Activated CD8-positive, alpha-beta memory T cell treated with anti-CD3 and anti-CD28 coated beads for 36 hours (primary cell): ENCODE measurements around the gene DSTYK. TPM values are rescaled to one million over a fixed set of nuclear protein-coding genes. Genes with fewer than 3 reads are reported as not detected.
"Not testable (repeated sequence)": the region's sequence is repeated elsewhere in the genome, so short reads cannot be mapped to it uniquely, and the experiment has no call there.

Experiments used
- CTCF ChIA-PET: fragments of 350-600 bp; sonication (Branson Sonifier 250); formaldehyde crosslinking; loops from one replicate; lab custom pipeline; 2021; ENCODE audit warnings: antibody characterized with exemption; lab: Charles Lee
- POLR2A ChIA-PET: fragments of 350-600 bp; sonication (Branson Sonifier 250); formaldehyde crosslinking; loops from one replicate; lab custom pipeline; 2021; ENCODE audit warnings: antibody characterized with exemption; lab: Charles Lee
- total RNA-seq, 2 experiments: library from RNA; stranded (reverse); gene quantifications; one replicate each; pipeline ENCODE4 v1.2.3, GENCODE V29; 2021

The DSTYK gene
- total RNA-seq, 2 experiments from 2014 or later = 18.0 to 18.1 TPM

DNA sequence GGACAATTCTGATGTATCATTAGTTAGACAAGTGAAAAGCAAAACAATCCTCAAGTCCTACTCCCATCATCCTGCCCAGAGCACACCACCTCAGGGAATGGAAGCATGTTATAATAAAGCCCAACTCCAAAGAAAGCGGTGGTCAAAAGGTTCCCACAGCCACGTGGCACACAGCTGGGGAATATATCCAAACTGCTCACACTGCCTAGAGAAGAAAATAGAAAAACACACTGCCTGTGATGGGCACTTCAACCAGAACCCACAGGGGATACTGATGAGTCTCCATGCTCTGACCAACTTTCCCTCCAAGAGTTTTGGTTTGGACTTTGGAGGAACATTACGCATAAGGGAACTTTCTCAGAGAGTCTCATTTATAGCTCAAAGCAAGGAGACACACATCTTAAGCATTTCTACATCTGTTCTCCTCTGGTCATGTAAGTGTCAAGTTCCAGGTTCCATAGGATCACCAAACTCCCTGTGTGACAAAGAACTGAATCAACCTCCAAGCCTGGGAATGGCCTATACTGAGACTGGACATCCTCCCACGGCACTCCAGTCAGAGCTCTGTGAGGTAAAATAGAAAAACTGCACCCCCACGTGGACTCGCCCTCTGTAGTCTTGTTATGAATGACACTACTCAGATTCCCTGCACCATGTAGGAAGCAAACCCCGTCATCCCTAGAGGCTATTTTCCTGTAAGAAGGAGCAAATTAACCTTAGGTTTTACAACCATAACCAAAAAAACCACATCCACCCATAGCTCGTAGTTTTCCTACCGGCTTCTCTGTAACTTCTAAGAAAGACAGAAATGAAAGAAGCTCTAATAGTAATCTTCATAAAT lies 12.2 kb downstream of the DSTYK start:
- ChIA-PET POLR2A (interaction anchor here (0.7 to 1.4 kb wide), 8 partner anchors 11 to 116 kb away, joined by 3 to 7 read pairs (median 4); partner anchors contain the start of gene TMCC2), CTCF (interaction anchor here (0.6 to 2.0 kb wide), 7 partner anchors 12 to 135 kb away, joined by 3 to 9 read pairs (median 4); partner anchors contain the start of gene DSTYK)

DNA sequence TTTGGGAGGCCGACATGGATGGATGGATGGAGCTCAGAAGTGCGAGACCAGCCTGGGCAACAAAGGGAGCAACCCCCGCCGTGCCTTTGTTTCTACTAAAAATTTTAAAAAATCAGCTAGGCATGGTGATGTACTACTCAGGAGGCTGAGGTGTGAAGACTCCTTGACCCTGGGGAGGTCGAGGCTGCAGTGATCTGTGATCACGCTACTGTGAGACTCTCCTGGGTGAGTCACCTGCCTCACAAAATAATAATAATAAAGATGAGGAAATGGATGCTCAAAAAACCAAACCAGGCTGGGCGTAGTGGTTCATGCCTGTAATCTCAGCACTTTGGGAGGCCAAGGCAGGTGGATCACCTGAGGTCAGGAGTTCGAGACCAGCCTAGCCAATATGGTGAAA lies 19.2 kb downstream of the DSTYK start:
- ChIA-PET POLR2A (no interaction called here), CTCF (no interaction called here)

DNA sequence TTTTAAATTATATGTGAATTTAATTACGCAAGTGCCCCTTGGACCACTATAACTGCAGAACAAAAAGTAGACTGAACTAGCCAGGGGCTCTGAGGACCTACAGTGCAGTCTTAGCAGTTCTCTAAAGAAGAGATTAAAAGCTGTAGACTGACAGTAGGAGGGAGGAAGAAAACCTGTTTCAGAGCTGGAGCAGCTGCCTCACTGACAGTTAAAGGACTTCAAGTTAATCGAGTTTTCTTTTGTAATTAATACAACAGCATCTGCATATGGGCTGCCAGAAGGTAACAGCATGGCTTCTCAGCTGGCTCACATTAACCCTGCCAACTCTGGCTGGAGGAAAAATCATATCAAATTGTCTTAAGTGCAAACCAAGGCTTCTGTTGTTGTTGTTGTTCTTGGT lies 19.9 kb downstream of the DSTYK start:
- POLR2A ChIA-PET = no interaction called here
- CTCF ChIA-PET = no interaction called here

DNA sequence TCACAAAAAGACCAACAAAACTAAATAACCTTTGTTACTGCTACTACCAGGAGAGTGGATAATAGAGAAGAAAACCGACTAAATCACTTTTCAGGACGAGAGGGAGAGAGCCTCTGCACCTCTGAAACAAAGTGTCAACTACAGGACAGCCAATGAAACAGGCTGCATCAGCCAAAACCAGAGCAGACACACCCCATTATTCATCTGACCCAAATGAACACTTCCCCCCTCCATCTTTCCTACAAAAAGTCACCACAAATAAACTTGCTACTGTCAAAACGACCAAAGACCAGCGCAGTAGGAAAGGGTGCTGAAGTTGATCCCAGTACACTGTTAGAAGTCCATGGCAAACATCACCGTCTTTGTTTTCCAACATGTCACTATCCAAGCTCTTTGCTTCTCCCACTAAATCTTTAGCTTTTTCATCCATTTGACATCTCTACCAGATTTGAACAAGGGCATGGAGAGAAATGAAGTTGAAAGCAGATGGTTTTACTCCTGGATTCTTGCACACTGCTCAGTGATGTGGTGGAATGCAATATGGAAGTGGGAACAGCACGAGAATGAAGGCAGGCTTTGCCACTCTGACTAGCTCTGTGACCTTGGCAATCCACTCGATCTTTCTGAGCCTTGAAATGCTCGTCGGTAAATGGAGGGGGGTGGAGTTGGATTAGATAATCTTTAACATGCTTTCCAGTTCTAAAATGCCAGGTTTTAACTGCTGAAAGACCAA lies 20.5 kb downstream of the DSTYK start:
- ChIA-PET CTCF (no interaction called here), POLR2A (no interaction called here)

DNA sequence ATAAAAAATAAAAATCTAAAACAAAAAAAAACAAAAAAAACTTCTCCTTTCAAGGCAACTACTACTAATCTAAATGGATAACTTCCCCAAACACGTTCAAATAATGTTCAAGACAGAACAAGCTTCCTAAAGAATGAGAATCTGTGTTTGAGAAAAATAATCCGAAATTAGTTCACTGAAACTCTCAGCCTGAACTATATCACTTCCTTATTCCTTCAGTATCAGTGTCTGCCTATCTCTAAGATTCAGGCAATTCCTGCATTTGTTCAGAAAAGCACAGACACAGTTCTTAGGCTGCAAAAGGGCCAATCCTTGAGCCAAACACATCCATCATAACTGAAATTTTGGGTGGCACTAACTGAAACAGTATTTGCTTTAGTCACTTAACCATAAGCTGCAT lies 22.4 kb downstream of the DSTYK start:
- ChIA-PET CTCF (interaction anchor here (1.3 kb wide), 1 partner anchor 41 kb away, joined by 3 read pairs; no protein-coding TSS in a partner anchor), POLR2A (no interaction called here)

DNA sequence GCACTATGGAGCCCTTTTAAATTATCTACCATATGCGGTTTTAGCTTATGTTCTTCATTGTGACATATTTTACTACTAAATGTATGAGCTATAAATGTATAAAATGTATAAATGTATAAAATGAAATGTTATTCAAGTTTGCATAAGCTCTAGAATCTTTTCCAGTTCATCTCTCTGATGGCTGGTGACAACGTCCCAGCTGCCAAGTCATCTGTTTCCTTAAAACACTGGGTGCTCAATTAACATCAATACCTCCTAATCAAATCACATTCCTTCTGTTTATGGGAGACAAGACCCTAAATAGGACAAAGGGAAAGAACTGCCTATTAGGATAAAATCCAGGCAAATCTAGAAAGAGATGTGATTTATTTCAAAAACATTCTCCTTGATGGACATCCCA lies 22.9 kb downstream of the DSTYK start:
- POLR2A ChIA-PET = no interaction called here

DNA sequence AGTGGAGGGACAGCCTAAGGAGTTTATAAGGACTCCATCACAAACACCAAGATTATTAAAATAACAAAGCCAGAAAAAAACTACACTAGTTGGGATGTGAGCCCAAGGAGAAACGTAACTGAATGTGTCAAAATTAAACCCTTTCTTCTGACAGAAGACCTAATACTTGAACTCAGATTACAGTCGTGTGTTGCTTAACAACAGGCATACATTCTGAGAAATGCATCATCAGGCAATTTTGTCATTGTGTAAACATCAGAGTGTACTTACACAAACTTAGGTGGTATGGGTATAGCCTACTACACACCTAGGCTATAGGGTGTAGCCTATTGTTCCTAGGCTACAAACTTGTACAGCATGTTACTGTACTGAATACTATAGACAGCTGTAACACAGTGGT lies 23.4 kb downstream of the DSTYK start:
- ChIA-PET POLR2A (interaction anchor here (1.0 kb wide), 1 partner anchor 11 kb away, joined by 5 read pairs; no protein-coding TSS in a partner anchor), CTCF (interaction anchor here (0.7 to 1.0 kb wide), 2 partner anchors 11 to 42 kb away, joined by 3 to 5 read pairs; no protein-coding TSS in a partner anchor)

More for the DNA sequence above, 22.9 kb downstream of the DSTYK start:
- CTCF ChIA-PET = interaction anchor here (1.3 kb wide), 1 partner anchor 41 kb away, joined by 3 read pairs; no protein-coding TSS in a partner anchor

DNA sequence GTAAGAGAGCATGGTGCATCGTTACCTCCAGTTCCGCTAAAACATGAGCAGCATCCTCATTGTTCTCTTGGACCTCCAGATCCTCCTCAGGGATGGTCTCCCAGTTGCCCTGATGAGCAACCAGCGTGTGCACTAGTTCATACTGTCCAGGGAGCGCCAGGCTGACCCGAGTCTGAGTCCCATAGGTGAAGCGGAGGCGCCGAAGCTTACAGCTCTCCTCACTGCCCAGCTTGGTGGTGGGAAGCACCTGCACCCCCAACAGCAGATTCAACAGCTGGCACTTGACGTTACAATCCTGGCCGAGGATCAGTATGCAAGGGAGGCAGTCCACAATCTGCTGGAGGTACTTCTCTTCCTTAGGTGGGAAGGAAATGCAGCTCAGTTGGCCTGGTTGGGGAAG lies 24.1 kb downstream of the DSTYK start:
- ChIA-PET CTCF (interaction anchor here (0.7 to 1.0 kb wide), 2 partner anchors 12 to 42 kb away, joined by 3 to 5 read pairs; no protein-coding TSS in a partner anchor), POLR2A (interaction anchor here (1.0 kb wide), 1 partner anchor 12 kb away, joined by 5 read pairs; no protein-coding TSS in a partner anchor)

DNA sequence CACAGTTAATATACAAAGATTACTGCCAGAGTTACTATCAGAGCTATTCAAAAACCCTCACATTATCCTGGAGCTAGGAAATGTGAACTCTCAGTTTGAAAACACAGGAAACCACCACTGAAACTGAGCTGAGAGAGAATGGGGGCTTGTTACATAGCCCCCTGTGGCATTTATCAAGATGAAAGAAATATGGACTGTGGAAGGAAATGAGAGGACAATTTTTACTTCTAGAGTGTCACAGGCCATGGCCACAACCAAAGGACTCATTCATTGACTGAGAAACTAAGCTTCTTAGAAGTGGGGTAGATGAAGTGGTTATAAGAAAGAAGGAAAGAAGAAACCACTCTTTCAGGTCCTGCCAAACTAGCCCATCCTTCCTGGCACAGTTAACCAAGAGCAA lies 25.3 kb downstream of the DSTYK start:
- ChIA-PET POLR2A (interaction anchor here (0.6 to 1.4 kb wide), 4 partner anchors 13 to 294 kb away, joined by 3 to 7 read pairs (median 4); no protein-coding TSS in a partner anchor), CTCF (interaction anchor here (1.2 kb wide), 1 partner anchor 13 kb away, joined by 9 read pairs; no protein-coding TSS in a partner anchor)

DNA sequence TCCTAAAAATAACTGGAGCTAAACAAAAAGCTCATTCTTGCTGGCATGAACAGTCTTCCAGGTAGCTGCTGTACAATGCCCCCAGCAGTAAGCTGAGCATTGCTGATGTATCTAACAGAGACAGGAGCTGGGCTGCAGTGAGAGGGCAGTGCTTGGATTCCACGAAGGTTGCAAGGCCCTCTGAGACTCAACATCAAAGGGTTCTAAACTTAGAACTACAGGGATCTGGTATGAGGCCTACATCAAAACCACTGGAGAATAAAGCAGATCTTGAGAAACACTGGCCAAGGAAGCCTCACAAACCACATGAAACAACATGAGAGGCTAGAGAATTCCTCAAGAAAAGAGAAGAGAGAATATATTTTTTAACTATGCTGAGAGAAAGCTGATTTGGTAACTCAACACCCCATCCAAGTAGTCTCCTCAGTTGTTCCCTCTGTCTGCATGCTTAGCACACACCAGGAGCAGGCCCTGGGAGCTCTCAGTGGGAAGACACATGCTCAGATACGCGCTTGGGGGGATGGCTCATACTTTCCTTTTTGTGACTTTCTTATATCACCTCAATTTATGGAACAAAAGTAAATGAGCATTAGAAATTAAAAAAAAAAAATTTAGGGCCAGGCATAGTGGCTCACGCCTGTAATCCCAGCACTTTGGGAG lies 27.7 kb downstream of the DSTYK start:
- CTCF ChIA-PET = interaction anchor here (0.6 to 1.6 kb wide), 3 partner anchors 16 to 89 kb away, joined by 3 read pairs; no protein-coding TSS in a partner anchor
- POLR2A ChIA-PET = no interaction called here

DNA sequence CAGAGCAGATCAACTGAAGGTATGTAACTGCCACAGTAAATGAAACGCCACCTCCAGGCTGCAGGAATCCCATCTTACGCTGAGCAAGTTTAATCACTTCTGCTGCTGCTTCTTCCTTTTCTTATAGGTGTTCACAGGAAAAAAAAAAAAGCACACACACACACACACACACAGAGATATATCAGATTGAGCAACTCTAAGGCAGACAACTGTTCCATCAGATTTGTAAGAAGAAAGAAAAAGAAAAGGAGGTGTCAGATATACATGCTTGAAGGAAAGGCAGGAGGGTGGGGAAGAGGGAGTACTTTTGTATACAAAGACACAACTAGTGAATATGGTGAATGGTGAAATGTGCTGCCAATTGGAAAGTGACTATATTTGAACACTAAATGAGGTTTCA lies 28.6 kb downstream of the DSTYK start:
- ChIA-PET POLR2A (no interaction called here), CTCF (no interaction called here)

DNA sequence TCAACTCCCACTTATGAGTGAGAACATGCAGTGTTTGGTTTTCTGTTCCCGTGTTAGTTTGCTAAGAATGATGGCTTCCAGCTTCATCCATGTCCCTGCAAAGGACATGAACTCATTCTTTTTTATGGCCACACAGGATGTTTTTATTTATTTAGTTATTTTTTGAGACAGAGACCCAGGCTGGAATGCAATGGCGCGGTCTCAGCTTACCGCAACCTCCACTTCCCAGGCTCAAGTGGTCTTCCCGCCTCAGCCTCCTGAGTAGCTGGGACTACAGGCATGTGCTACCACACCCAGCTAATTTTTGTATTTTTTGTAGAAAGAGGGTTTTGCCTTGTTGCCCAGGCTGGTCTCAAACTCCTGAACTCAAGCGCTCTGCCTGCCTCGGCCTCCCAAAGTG lies 31.2 kb downstream of the DSTYK start:
- CTCF ChIA-PET, POLR2A ChIA-PET: not testable (repeated sequence)

DNA sequence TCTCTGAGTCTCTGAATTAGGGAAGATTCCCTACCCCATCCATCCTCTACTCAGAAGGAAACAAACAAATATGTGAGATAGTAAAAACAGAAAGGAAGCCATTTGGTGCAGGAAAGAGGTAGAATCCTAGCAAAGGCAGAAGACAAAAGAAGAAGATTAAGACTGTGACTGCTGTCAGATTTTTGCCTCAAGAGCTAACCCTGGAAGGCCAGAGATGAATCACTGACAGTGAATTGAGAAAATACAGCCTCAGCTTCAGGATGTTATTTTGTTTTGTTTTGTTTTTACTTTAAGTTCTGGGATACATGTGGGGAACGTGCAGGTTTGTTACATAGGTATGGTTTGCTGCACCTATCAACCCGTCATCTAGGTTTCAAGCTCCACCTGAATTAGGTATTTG lies 31.7 kb downstream of the DSTYK start:
- CTCF ChIA-PET = interaction anchor here (0.9 kb wide), 1 partner anchor 50 kb away, joined by 3 read pairs; no protein-coding TSS in a partner anchor
- POLR2A ChIA-PET = no interaction called here

DNA sequence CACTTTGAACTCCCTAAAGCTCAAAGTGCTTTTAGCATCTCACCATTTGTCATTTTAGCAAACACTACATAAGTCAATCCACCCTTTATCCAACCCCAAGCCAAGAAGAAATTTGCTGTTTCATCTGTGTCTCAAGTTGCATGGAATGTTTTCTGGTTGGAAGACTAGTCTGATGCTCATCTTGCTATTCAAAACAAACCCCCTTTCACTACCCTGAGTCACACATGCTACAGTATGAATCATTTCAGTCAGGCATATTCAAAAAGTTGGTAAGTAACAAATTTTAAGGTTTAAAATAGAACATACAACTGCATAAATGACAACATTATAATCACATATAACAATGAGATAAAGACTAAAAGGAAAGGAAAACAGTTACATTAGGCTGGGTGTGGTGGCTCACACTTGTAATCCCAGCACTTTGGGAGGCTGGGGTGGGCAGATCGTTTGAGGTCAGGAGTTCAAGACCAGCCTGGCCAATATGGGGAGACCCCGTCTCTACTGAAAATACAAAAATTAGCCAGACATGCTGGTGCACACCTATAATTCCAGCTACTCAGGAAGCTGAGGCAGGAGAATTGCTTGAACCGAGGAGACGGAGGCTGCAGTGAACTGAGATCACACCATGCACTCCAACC lies 38.7 kb downstream of the DSTYK start:
- ChIA-PET CTCF (interaction anchor here (0.7 to 1.6 kb wide), 4 partner anchors 25 to 83 kb away, joined by 3 to 4 read pairs (median 3); no protein-coding TSS in a partner anchor), POLR2A (interaction anchor here (1.9 kb wide), 1 partner anchor 27 kb away, joined by 7 read pairs; no protein-coding TSS in a partner anchor)

DNA sequence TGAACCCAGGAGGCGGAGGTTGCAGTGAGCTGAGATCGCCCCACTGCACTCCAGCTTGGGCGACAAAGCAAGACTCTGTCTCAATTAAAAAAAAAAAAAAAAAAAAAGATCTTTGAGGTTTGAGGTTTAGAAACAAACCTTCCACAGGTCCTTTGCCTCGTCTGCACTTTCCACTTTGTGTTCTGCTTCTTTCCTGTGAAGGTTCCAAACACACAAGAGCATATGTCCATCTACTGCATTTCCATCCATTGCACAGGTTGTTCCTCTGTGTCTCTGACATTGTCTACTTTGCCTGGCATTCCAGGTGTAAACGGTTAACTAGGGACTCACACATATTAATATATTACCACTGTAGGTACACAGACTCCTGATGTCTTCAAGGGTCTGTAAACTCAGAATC lies 40.1 kb downstream of the DSTYK start:
- CTCF ChIA-PET = interaction anchor here (1.4 kb wide), 1 partner anchor 85 kb away, joined by 4 read pairs; no protein-coding TSS in a partner anchor
- POLR2A ChIA-PET = interaction anchor here (0.6 kb wide), 2 partner anchors 14 to 604 kb away, joined by 5 read pairs; partner anchors contain the start of gene RAB29

DNA sequence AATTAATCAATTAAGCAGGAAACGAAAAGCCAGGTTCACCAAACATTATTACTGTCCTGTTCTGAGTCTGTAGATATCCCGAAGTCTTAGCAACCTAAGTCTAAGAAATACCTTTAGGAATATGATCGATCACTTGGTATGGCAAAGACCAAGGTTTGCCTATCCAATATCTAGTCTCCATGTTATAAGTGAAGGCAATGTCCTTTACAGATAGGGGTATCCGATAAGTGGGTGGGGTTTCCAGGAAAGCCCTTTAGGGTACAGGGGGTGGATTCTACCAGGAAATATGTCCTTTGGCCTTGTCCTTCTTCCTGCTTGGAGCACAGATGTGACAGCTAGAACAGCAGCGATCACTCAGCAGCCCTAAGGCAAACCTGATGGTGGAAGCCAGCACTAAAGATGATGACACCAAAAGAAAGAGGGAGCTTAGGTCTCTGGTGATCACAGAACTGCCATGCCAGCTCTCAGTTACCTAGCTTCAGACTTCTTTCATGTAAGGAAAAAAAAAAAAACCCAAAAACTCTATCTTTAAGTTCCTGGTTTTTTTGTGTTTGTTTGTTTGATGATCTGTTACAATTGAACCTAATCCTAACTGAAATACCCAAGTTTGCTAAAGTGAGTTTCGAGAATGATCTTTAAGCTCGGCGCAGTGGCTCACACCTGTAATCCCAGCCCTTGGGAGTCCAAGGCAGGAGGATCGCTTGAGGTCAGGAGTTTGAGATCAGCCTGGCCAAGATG lies 40.8 kb downstream of the DSTYK start:
- ChIA-PET POLR2A (interaction anchor here (0.6 kb wide), 2 partner anchors 15 to 605 kb away, joined by 5 read pairs; partner anchors contain the start of gene RAB29), CTCF (interaction anchor here (1.4 kb wide), 1 partner anchor 86 kb away, joined by 4 read pairs; no protein-coding TSS in a partner anchor)

DNA sequence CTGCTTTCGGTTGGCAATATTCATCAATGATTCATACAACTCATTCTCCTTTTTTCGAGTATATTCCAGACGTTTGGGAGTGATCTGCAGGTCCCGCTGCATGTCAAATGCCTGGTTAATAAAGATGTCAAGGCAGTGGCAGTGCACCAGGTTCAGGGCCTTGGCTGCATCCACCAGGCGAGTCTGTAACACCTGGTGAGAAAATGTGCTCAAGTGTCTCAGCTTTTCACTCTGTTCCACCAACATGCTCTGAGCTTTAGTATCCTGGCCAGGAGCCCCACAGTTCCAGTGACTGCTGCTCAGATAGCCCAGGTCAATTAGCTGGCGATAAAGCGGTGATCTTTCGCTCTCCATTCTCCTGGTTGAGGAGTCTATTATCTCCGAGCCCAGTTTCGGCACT lies 42.3 kb downstream of the DSTYK start:
- ChIA-PET POLR2A (no interaction called here), CTCF (interaction anchor here (1.3 kb wide), 1 partner anchor 27 kb away, joined by 4 read pairs; no protein-coding TSS in a partner anchor)
